HepG2 (cell line): ENCODE data around the gene SLC38A3. TPM values are rescaled to one million over a fixed set of nuclear protein-coding genes. Genes with fewer than 3 reads are reported as not detected.
A peak's percentile ranks its signal among the peaks of the same experiment; 100 is the strongest.

Experiments
- CBFB ChIP-seq: sonication (generic); formaldehyde crosslinking; IDR thresholded peaks from 2 replicates; pipeline ENCODE4 v1.4.0; 2020; ENCODE audit warnings: missing genetic modification reagents
- ELF3 ChIP-seq: IDR thresholded peaks from 2 replicates; pipeline ENCODE4 v1.6.1; 2016; ENCODE audit warnings: missing genetic modification reagents, missing compliant biosample characterization
- NONO ChIP-seq, 2 experiments: fragments of 450-650 bp in 1 of 2; sonication (generic) in 1 of 2; formaldehyde crosslinking in 1 of 2; IDR thresholded peaks in 1 of 2; conservative IDR thresholded peaks in 1 of 2; 2 replicates each; pipeline versions ENCODE4 v1.6.1 to v1.8.0; 2017 to 2022; ENCODE audit warnings: mild to moderate bottlenecking in 1 of 2, missing genetic modification reagents in 1 of 2, moderate library complexity in 1 of 2
- POLR2AphosphoS2 ChIP-seq: IDR thresholded peaks from 2 replicates; pipeline ENCODE4 v1.6.1; 2011; ENCODE audit warnings: low read depth, low read length, improper control_type of control experiment
- RARA ChIP-seq: IDR thresholded peaks from 2 replicates; pipeline ENCODE4 v1.6.1; 2016; ENCODE audit warnings: missing genetic modification reagents, missing compliant biosample characterization
- SPEN ChIP-seq: sonication (generic); formaldehyde crosslinking; IDR thresholded peaks from 2 replicates; pipeline ENCODE4 v1.5.1; 2020; ENCODE audit warnings: low read depth, mild to moderate bottlenecking, missing genetic modification reagents
- ZNF569 ChIP-seq: sonication (generic); formaldehyde crosslinking; IDR thresholded peaks from 2 replicates; pipeline ENCODE4 v1.5.0; 2020; ENCODE audit warnings: mild to moderate bottlenecking, missing genetic modification reagents, moderate library complexity, borderline replicate concordance
- ZNF737 ChIP-seq: sonication (generic); formaldehyde crosslinking; IDR thresholded peaks from 2 replicates; pipeline ENCODE4 v1.5.0; 2020; ENCODE audit warnings: missing genetic modification reagents, mild to moderate bottlenecking, borderline replicate concordance
- ZNF768 ChIP-seq: sonication (generic); formaldehyde crosslinking; IDR thresholded peaks from 2 replicates; pipeline ENCODE4 v1.4.0; 2020; ENCODE audit warnings: missing genetic modification reagents
- ZNF773 ChIP-seq: sonication (generic); formaldehyde crosslinking; IDR thresholded peaks from 2 replicates; pipeline ENCODE4 v1.4.0; 2020; ENCODE audit warnings: missing genetic modification reagents, borderline replicate concordance
- polyA plus RNA-seq, 8 experiments: library from polyadenylated mRNA; depleted of rRNA in 3 of 8; stranded (reverse) in 7 of 8; unstranded in 1 of 8; fragments of >200 nt; fragmentation: Illumina TruSeq in 4 of 8; extraction: Trizol in 4 of 8; gene quantifications; 2 replicates each; pipeline versions ENCODE4 v1.2.1 to v1.2.3, GENCODE V29; 2011 to 2016; ENCODE audit warnings: low read depth in 4 of 8, missing spikeins in 1 of 8, mixed read lengths in 1 of 8; ENCODE audit not compliant: insufficient read depth in 1 of 8
- total RNA-seq, 5 experiments: library from RNA; depleted of rRNA; stranded (reverse); fragments of >200 nt; fragmentation: Illumina TruSeq; extraction: Trizol; gene quantifications; 2 replicates each; pipeline ENCODE4 v1.2.3, GENCODE V29; 2016; ENCODE audit warnings: low read depth in 1 of 5
- TF ChIP-seq, protein P1 (sequence below): sonication (generic); formaldehyde crosslinking; IDR thresholded peaks from 2 replicates; pipeline ENCODE4 v1.9.0; 2021; ENCODE audit warnings: missing genetic modification reagents, borderline replicate concordance
- TF ChIP-seq, protein P2 (sequence below): IDR thresholded peaks from 2 replicates; pipeline ENCODE4 v1.6.1; 2016
- TF ChIP-seq, protein P3 (sequence below): sonication (generic); formaldehyde crosslinking; IDR thresholded peaks from 2 replicates; pipeline ENCODE4 v1.4.0; 2020; ENCODE audit warnings: missing genetic modification reagents, mild to moderate bottlenecking, borderline replicate concordance

SLC38A3 gene
- total and polyA plus RNA-seq, 2 of the 13 experiments (the other 11 are each of a cell fraction or from before 2014, with no cell fraction given), result 29.8 to 164 TPM

DNA sequence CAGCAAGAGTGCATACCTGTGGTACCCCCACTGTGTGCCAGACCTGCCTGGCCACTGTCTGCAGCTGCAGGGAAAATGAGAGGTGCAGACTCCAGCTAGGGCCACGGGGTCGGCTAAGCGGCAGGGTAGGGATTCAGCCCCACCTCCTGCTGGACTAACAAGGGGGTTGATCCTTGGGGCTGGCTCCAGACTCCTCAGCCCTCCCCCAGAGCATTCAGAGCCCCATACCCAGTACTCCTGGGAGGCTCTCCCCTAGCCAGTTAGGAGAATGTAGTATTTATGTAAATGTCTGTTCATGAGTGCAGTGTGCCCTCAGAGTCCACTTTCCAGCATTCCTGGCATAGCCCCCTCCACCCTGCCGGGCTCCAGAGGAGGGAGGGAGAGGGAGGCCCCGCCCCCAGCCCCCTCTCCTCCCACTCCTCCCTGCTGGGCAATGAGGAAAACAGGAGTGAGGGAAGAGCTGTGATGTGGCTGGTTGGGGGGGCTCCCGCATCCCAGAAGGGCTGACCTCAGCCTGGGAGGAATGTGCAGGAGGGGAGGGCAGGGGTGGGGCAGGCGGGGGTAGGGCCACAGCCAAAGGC is 59.4 kb downstream of the SLC38A3 start (continued):
- TF ChIP-seq, protein P1, sequence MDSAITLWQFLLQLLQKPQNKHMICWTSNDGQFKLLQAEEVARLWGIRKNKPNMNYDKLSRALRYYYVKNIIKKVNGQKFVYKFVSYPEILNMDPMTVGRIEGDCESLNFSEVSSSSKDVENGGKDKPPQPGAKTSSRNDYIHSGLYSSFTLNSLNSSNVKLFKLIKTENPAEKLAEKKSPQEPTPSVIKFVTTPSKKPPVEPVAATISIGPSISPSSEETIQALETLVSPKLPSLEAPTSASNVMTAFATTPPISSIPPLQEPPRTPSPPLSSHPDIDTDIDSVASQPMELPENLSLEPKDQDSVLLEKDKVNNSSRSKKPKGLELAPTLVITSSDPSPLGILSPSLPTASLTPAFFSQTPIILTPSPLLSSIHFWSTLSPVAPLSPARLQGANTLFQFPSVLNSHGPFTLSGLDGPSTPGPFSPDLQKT (CRISPR knock-in tag), result no peak
- no peak for TF ChIP-seq ZNF569 (CRISPR knock-in tag)
- TF ChIP-seq ELF3, result 0 out of 2 replicates have a peak, but pooled peaks have one; percentile 45
- TF ChIP-seq NONO (IDR thresholded peaks at IDR 0.05), result no peak
- TF ChIP-seq NONO (CRISPR knock-in tag; conservative IDR thresholded peaks at IDR 0.05), result peak; percentile 73; the same call in 1 of the 2 replicates
- TF ChIP-seq, protein P2, sequence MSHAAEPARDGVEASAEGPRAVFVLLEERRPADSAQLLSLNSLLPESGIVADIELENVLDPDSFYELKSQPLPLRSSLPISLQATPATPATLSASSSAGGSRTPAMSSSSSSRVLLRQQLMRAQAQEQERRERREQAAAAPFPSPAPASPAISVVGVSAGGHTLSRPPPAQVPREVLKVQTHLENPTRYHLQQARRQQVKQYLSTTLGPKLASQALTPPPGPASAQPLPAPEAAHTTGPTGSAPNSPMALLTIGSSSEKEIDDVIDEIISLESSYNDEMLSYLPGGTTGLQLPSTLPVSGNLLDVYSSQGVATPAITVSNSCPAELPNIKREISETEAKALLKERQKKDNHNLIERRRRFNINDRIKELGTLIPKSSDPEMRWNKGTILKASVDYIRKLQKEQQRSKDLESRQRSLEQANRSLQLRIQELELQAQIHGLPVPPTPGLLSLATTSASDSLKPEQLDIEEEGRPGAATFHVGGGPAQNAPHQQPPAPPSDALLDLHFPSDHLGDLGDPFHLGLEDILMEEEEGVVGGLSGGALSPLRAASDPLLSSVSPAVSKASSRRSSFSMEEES (CRISPR knock-in tag), result no peak
- no peak for TF ChIP-seq ZNF737 (CRISPR knock-in tag)
- TF ChIP-seq ZNF773 (CRISPR knock-in tag), result no peak
- 0 out of 2 replicates have a peak, but pooled peaks have one; percentile 41 for TF ChIP-seq CBFB (CRISPR knock-in tag)
- TF ChIP-seq POLR2AphosphoS2, result no peak
- TF ChIP-seq RARA, result peak; percentile 65
- TF ChIP-seq SPEN (CRISPR knock-in tag), result no peak; the same call in 1 of the 2 replicates
- TF ChIP-seq ZNF768 (CRISPR knock-in tag), result no peak
- TF ChIP-seq, protein P3, sequence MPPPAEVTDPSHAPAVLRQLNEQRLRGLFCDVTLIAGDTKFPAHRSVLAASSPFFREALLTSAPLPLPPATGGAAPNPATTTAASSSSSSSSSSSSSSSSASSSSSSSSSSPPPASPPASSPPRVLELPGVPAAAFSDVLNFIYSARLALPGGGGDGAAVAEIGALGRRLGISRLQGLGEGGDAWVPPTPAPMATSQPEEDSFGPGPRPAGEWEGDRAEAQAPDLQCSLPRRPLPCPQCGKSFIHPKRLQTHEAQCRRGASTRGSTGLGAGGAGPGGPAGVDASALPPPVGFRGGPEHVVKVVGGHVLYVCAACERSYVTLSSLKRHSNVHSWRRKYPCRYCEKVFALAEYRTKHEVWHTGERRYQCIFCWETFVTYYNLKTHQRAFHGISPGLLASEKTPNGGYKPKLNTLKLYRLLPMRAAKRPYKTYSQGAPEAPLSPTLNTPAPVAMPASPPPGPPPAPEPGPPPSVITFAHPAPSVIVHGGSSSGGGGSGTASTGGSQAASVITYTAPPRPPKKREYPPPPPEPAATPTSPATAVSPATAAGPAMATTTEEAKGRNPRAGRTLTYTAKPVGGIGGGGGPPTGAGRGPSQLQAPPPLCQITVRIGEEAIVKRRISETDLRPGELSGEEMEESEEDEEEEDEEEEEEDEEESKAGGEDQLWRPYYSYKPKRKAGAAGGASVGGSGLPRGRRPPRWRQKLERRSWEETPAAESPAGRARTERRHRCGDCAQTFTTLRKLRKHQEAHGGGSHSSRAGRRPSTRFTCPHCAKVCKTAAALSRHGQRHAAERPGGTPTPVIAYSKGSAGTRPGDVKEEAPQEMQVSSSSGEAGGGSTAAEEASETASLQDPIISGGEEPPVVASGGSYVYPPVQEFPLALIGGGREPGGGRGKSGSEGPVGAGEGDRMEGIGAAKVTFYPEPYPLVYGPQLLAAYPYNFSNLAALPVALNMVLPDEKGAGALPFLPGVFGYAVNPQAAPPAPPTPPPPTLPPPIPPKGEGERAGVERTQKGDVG (CRISPR knock-in tag), result 0 out of 2 replicates have a peak, but pooled peaks have one; percentile 34
